KOPT-K1 (cell line): ENCODE data around the gene BICDL1.

Experiments used
- H3K27ac ChIP-seq: fragments of 200-600 bp; sonication (generic); 2 replicates; pipeline ENCODE4 v1.5.1; 2016; ENCODE audit warnings: antibody characterized with exemption, mild to moderate bottlenecking, low read depth, low read length; ENCODE audit not compliant: poor library complexity, severe bottlenecking
- H3K36me3 ChIP-seq: fragments of 200-600 bp; sonication (generic); 2 replicates; pipeline ENCODE4 v1.5.1; 2017; ENCODE audit warnings: antibody characterized with exemption, mild to moderate bottlenecking, low read length, moderate library complexity; ENCODE audit not compliant: insufficient read depth
- H3K9me3 ChIP-seq: fragments of 200-600 bp; sonication (generic); 2 replicates; pipeline ENCODE4 v1.5.1; 2017; ENCODE audit warnings: antibody characterized with exemption, low read length, mild to moderate bottlenecking; ENCODE audit not compliant: insufficient read depth, poor library complexity, severe bottlenecking

BICDL1 gene

DNA sequence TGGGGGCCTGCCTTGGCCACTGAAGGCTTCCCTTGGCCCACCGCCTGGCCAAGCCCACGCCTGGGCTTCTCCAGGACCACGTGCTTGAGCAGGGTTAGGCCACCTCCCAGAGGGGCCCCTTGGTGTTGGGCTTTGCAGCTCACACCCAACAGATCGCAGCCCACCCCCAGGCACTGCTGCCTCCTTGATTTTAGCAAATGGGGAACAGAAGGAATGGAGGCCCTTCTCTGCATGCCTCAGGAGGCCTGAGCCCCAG is 104.2 kb downstream of the BICDL1 start:
- Histone ChIP-seq H3K9me3 (no peaks in the 10 kb centered on the region), H3K27ac (no peak overlapping the region), H3K36me3 (peaks cover 79% of the 10 kb centered on the region)

DNA sequence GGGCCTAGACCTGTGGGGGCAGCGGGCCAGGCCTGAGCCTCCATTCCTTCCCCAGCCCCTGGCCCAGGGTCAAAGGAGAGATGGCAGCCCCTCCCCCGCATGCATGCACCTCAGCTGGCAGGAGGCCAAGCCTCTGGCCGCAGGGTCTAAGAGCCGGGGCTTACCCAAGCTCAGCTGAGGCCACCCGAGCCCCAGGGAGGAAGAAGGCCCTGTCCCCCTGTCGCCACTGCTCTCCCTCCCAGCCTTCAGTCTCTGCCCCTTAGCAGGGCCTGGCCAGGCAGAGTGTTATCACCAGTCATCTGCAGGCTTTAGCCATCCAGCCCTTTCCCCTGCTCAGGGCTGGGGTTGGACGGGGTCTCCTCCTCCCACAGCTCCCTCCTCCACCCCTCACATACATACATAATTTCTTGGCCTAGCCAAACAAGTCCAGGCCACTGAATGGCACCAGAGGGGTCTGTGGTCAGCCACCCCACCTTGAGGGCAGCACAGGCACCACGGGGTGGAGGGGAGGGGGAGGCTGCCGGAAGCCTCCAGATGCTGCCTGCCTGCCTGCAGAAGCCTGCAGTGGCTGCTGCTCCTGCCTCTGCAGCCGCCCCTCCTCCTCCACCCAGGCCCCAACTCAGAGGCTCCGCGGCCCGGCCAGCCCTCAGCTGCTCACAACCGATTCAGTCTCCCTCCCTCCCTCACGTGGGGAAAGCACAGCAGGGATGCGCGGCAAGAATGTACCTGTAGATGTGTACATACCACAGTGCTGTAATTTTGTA is 104.7 kb downstream of the BICDL1 start:
- peaks cover 84% of the 10 kb centered on the region for H3K36me3 ChIP-seq
- H3K27ac ChIP-seq = no peak overlapping the region
- no peaks in the 10 kb centered on the region for H3K9me3 ChIP-seq

DNA sequence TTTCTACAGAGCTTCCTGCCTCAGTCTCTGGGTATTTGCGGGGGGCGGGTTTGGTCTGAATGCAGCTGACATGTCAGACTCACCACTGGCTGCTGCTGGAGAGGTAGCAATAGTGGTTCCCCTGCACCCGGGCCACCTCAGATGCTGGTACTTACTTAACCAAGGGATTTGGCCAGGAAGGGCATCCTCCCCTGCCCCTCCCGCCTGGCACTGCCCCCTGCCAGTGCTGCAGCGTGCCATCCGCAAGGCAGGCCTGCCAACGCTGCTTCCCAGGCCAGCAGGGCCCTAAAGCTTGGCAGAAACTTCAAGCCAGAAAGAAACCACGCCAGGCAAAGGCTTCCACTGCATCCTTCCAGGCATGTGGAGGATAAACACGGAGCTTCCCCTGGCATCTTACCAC is 105.4 kb downstream of the BICDL1 start:
- H3K9me3 ChIP-seq = no peaks in the 10 kb centered on the region
- H3K36me3 ChIP-seq = peaks cover 91% of the 10 kb centered on the region
- no peak overlapping the region for H3K27ac ChIP-seq

DNA sequence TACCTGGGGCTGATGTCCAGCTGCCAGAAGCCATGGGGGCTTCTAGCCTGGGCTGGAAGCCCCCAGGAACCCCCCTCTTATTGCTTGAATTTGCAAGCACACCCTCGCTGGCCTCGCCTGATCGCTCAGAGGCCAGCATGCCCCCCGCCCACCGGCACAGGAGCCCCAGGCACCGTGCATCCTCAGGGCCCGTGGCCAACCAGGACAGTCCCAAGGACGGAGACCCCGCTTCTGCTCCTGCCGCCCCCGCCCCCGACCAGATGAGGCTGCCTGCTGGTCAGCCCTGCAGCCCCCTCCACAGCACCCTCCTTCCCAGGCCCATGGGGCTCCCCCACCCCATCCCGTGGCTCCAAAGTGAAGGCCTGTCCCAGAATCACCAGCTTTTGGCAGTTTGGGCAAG is 106.3 kb downstream of the BICDL1 start:
- Histone ChIP-seq H3K36me3 (peaks cover 96% of the 10 kb centered on the region), H3K9me3 (no peaks in the 10 kb centered on the region)

DNA sequence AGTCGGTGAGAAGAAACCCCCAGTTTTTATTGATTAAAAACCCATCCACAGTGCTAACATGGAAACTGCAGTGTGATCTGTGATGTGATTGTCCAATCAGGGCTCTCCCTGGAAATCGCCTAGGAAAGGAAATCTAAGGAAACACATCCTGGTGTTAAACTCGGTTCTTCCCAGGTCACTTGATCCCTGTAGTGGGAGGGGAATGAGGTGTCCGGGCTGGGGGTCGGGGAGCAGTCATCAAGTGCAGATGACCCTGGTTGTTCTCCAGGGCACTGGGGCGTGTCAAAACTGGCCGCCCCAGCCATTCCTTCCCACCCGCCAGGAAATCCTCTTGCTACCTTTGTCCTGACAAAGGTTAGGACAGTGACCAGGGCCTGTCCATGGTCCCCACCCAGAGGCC is 106.7 kb downstream of the BICDL1 start:
- H3K36me3 ChIP-seq = peaks cover 99% of the 10 kb centered on the region
- no peaks in the 10 kb centered on the region for H3K9me3 ChIP-seq
- H3K27ac ChIP-seq = no peak overlapping the region

More for the DNA sequence above, 106.3 kb downstream of the BICDL1 start:
- H3K27ac ChIP-seq = no peak overlapping the region

DNA sequence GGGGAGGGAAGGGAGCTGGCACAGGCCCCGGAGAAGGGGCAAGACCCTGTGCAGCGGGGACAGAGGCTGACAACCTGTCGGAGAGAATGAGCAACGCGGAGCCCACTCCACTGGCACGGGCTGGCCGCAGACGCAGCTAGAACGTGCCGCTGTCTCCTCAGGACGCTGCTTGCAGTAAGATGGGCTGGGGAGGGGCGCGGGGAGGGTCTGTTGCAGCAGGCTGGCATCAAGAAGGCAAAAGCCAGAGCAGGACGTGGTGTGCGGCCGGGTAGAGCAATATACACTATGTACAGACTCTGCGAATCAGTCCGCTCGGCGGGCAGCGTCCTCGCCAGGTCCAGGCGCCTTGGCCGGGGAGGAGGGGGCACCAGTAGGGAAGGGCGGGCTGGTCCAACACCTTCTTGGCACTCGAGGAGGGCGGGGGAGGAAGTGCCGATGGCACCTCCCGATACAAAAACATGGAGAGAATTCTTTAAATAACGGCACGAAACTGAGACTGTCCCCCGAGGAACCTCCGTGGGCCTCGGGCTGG is 107.7 kb downstream of the BICDL1 start:
- Histone ChIP-seq H3K9me3 (no peaks in the 10 kb centered on the region), H3K36me3 (peaks cover 98% of the 10 kb centered on the region), H3K27ac (no peak overlapping the region)

DNA sequence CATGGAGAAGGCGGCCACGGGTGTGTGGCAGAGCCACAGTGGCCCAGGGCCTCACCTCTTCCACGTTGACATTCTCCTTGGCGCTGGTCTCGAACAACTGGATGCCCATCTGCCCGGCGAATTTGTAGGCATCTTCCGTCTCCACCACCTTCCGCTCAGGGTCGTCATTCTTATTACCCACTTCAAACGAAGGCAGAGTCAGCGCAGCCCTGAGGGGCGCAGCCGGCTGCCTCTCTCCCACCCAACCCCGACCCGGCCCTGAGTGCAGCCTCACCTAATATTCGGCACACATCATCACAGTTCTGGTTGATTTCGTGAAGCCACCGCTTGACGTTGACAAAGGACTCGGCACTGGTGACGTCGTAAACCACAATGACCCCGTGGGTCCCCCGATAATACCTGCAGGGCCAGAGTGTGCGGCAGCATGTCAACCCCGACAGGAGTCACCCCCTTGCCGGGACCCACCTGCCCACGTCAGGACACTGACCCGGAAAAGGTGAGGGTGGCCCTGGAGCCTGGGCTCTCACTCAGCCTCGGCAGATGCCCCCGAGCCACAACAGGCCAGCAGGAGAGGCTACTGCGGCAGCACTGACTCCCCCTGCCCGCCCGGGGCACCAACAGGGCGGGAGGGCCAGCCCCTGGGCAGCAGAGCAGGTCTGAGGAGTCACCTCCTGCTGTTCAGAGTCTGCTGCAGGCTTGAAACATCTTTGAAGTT is 109.9 kb downstream of the BICDL1 start:
- Histone ChIP-seq H3K36me3 (peaks cover 98% of the 10 kb centered on the region), H3K27ac (no peak overlapping the region), H3K9me3 (no peaks in the 10 kb centered on the region)

DNA sequence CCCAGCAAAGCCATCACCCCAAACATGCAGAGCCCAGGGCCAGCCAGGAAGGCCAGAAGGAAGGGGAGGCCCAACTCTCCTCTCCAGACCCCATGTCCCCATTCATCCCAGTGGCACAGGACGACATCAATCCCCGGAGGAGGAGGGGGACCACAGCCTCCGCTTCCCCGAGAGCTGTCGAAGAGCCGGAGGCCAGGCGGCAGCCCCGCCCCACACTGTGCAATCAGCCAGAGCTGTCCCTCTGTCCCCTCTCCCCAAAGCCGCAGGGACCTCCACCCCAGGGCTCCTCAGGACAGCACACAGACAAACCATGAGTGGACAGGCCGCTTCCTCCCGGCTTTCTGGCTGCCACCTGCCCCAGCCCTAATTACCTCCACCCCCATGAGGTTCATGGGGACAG is 110.7 kb downstream of the BICDL1 start:
- H3K36me3 ChIP-seq = peaks cover 98% of the 10 kb centered on the region
- no peaks in the 10 kb centered on the region for H3K9me3 ChIP-seq
- H3K27ac ChIP-seq = no peak overlapping the region

DNA sequence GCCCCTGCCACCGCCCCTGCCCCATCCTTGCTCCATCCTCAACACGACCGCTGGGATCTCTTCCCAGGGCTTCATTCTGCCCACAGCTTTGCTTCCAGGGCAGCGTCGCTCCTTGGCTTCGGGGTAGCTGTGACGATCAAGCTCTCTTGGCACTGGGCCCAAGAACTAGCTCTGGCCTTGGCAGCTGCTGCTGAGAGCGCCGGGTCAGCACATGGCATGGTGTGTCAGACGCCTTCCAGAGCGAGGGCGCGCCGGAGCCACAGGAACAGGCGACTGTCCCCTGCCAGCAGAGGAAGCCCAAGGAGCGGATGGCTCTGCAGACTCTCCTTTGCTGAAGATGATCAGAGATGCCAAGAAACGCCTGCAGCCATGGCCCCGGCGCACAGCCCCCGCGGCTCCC is 111.6 kb downstream of the BICDL1 start:
- H3K27ac ChIP-seq = no peak overlapping the region
- peaks cover 97% of the 10 kb centered on the region for H3K36me3 ChIP-seq
- H3K9me3 ChIP-seq = no peaks in the 10 kb centered on the region

DNA sequence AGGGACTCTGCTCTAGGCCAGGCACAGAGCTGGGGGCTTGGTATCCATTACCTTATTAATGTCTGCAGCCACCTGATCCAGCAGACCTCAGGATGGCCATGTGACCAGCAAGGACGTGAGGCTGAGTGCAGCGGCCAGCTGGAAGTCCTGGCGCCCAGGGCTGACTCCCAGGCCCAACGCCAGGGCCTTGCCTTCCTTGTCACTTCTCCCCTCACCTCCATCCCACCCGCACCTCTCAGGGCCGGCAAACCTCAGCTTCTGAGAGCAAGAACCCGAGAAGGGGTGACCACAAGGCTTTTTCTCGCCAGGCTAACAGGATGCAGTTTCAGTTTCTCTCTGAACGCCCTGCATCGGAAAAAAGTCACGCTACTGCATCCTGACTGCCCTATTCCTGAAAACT is 112.1 kb downstream of the BICDL1 start:
- H3K36me3 ChIP-seq = peaks cover 97% of the 10 kb centered on the region
- no peak overlapping the region for H3K27ac ChIP-seq

DNA sequence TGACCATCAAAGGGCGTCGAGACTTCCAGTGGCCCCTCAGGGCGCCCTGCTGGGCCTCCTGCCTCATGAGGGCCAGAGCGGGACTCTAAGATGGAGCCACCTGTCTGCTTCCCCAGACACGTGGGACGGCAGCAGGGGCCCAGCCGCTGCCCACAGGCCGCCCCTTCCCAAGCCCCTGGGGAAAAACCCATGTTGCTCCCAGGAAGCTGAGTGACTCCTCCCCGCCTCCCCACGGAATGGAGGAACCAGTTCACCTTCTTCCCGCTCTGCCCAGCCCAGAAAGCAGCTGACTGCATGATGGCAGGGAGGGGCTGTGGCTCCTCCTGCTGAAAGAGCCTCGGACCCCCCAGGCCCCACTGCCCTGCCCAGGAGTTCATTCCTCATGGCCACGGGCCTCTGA is 112.6 kb downstream of the BICDL1 start:
- Histone ChIP-seq H3K27ac (no peak overlapping the region), H3K9me3 (no peaks in the 10 kb centered on the region), H3K36me3 (peaks cover 97% of the 10 kb centered on the region)

More for the DNA sequence above, 112.1 kb downstream of the BICDL1 start:
- no peaks in the 10 kb centered on the region for H3K9me3 ChIP-seq

DNA sequence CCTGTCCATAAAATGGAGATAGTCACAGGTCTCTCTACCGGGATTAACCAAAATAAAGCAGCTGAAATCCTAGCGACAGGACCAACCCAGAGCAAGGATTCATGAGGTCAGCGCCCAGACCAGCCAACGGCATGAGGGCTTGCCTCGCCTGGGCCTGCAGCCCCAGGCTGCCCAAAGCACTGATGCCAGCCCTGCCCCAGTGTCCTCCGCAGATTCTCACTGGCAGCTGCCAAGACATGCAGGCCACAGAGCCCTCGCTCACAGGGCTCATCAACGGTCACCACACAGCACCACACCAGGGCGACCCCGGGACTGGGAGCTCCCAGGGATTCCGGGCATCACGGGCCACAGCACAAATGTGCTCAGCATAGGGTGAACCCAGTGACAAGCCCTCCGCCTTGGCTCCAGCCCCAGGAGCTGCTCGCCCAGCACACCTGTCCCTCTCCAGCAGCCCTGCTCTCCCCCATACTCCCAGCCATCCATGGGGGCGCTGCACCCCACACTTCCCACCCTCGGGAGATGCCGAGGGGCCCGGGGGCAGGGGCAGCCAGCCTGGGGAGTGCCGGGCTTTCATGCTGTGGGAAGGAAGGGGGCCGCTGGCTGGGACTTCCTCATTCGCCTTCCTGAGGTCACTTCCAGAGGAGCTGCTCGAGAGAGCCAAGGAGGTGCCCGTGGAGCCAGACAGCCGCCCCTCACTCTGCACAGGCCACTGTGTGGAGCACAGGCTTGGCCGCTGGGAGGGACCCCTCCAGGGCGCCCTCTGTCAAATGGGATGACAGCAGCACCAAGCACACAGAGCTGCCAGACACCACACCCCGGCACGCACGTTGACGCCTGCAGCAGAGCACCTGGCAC is 113.4 kb downstream of the BICDL1 start:
- H3K36me3 ChIP-seq = peaks cover 97% of the 10 kb centered on the region

DNA sequence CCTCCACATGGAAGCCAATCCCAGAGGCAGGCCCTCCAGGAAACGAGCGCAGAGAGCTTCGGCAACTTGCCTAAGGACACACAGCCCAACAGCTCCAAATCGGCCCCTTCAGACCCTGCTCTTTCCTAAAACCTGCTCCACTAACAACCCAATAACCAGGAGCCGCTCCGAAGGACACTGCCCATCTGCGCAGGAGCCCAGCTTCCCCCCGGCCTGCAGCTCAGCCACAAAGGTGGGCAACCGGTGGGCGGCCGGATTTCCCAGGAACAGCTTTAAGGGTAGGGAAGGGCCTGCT is 114.0 kb downstream of the BICDL1 start:
- Histone ChIP-seq H3K27ac (no peak overlapping the region), H3K36me3 (peaks cover 96% of the 10 kb centered on the region), H3K9me3 (no peaks in the 10 kb centered on the region)

More for the DNA sequence above, 113.4 kb downstream of the BICDL1 start:
- H3K27ac ChIP-seq = no peak overlapping the region
- H3K9me3 ChIP-seq = no peaks in the 10 kb centered on the region

DNA sequence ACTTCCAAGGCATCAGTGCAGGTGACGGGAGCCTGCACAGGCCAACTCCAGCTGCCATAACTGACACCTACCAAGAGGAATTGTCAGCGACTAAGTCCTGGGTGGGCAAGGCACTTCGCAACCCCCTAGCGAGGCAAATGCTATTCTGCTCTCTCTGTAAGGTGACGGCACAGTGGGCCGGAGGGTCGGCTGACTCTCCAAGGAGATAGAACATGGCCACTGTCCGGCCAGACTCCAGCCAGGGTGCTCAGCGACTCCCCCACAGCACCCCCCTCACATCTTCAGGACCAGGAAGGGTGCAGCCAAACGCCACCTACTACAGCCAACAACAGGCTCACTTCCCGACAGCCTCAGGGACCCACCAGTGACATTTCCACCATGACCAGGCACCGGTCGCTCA is 114.3 kb downstream of the BICDL1 start:
- Histone ChIP-seq H3K27ac (no peak overlapping the region), H3K9me3 (no peaks in the 10 kb centered on the region), H3K36me3 (peaks cover 96% of the 10 kb centered on the region)

DNA sequence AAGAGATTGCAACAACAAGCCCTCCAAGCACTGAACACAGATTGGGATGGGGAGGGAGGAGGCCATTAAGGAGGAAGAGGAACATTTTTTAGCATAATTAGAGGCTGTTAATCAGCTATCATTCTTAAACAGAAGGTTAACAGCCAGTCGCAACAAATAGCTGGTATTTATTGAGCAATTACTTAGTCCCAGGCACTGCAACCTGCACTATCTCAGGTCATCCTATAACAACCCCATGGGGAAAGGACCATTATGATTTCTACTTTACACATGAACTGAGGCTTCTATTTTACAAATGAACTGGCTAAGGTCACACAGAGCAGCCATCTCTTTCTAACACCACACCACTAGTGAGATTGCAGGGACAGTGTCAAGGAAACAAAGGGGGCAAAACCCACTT is 117.1 kb downstream of the BICDL1 start:
- no peak overlapping the region for H3K27ac ChIP-seq
- peaks cover 73% of the 10 kb centered on the region for H3K36me3 ChIP-seq

More for the DNA sequence above, 117.1 kb downstream of the BICDL1 start:
- H3K9me3 ChIP-seq = no peaks in the 10 kb centered on the region
